HG02759 (cell line): ENCODE results near the gene AP1B1.
"Not testable (repeated sequence)": the region's sequence is repeated elsewhere in the genome, so short reads cannot be mapped to it uniquely, and the experiment has no call there.

Experiments
- ATAC-seq: cut with Tn5 transposase; IDR thresholded peaks from one replicate; pipeline ENCODE4 v1.9.1; 2021; ENCODE audit warnings: mild to moderate bottlenecking, moderate library complexity; ENCODE audit not compliant: unreplicated experiment

AP1B1 gene

DNA sequence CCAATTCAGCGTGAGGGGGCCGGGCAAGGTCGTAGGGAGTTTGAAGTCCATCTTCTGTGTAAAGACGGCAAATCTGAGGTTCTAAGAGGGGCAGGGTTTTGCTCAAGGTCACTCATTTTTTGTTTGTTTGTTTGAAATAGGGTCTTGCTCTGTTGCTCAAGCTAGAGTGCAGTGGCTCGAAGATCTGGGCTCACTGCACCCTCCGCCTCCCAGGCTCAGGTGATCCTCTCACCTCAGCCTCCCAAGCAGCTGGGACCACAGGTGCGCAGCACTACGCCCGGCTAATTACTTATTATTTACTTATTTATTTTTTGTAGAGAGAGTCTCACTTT lies 355 bp upstream of the AP1B1 start:
- peak; percentile 8 for ATAC-seq

- no peak for ATAC-seq
Observed at GRCh38 chr22:29386708-29387107, 1.7 kb downstream of the AP1B1 start.

DNA sequence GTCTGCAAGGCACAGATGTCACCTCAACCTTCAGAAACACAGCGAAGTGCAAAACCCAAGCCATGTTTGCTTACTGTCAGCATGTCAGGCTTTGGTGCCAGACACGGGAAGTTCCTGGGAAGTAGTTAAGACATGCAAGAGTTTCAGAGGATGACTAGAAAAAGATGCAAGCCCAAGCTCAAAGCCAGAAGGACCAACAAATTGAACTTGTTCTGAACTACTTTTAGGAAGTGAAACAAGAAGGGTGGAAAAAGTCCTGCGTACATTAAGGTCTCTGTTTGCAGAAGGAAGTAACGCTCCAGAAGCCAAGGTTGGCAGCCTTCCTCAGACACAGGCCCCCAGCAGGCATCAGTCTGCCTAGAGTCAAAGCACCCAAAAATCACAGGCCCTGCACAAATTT lies 2.6 kb downstream of the AP1B1 start:
- ATAC-seq, result no peak

DNA sequence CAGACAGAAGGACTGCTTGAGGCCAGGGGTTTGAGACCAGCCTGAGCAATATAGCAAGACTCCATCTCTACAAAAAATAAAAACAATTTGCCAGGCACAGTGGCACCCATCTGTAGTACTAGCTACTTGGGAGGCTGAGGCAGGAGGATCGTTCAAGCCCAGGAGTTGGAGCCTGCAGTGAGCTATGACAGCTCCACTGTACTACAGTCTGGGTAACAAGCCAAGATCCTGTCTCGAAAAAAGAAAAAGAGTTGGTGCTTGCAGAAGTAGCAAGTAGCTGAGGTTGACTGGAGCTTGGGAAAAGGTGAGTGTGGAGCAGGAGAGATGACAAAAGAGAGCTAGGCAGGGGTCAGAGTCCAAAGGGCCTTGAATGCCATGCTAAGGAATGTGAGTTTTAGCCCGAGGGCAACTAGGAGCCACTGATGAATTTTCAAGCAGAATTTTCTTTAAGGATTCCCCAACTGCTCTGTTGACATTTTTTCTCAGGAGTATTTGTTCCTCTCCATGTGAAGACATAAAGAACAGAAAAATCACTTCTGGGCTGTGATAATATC lies 3.1 kb downstream of the AP1B1 start:
- no peak for ATAC-seq

- no peak for ATAC-seq
Observed at GRCh38 chr22:29383740-29384139, 4.6 kb downstream of the AP1B1 start.

DNA sequence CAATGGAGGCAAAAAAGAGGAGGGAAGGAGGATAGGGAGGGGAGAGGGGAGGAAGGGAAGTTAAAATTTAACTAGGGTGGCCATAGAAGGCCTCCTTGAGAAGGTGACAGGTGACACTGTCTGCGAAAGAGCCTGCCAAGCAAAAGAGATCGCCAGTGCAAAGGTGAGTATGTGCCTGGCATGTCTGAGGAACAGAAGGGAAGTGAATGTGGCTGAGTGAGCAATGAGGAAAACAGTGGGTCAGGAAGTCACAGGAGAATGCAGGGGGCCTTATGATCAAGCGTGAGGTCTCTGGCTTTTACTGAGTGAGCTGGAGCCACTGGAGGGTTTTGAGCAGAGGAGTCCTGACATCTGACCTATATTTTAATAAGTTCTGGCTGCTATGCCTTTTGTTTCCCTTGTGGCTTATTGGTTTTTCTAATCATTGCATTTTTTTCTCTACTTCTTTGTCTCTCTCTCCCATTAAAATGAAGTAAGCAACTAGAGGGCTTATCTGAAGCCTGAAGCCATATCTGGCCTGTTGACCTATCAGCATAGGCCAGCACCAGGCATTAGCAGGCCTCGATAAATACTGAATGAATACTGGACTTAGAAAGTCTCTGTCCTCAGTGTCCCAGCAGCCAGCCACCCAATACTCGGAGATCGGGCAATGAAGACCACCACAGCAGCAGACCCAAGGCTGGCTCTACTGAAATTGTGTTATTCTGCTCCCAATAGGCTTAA lies 5.6 kb downstream of the AP1B1 start:
- no peak for ATAC-seq

DNA sequence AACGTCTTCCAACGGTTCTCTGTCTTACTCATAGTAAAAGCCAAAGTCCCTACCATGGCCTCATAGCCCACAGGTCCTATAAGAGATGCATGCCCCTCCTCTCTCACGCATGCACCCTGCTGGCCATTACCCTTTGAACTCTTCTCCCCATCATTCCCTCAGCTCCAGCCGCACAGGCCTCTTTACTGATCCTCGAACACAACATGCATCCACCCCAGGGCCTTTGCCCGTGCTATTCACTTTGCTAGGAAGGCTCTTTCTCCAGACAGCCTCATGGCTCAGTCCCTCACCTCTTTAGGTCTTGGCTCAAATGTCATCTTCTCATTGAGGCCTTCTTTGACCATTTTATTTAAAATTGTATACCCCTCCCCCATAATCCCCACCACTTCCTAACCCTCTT lies 7.5 kb downstream of the AP1B1 start:
- ATAC-seq, result no peak

GRCh38 chr22:29380032-29380781 lies 8.2 kb downstream of the AP1B1 start:
- no peak for ATAC-seq

GRCh38 chr22:29379258-29379657 lies 9.1 kb downstream of the AP1B1 start:
- no peak for ATAC-seq

DNA sequence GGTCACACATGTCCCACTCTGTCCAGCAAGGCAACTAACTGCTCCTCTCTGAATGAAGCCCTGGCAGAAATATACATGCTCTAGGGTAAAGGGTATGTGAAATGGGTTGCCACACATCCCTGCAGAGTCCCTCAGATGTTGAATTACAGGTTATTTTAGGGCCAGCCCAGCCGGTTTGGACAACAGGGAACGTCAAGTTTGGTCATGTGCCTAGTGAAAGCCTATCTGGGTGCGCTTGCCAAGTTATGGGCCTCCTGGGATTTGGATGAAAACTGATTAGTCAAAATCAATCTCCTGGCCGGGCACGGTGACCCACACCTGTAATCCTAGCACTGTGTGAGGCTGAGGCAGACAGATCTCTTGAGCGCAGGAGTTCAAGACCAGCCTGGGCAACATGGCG lies 10.4 kb downstream of the AP1B1 start:
- no peak for ATAC-seq

- ATAC-seq, result not testable (repeated sequence)
Observed at GRCh38 chr22:29376705-29377104, 11.7 kb downstream of the AP1B1 start.

DNA sequence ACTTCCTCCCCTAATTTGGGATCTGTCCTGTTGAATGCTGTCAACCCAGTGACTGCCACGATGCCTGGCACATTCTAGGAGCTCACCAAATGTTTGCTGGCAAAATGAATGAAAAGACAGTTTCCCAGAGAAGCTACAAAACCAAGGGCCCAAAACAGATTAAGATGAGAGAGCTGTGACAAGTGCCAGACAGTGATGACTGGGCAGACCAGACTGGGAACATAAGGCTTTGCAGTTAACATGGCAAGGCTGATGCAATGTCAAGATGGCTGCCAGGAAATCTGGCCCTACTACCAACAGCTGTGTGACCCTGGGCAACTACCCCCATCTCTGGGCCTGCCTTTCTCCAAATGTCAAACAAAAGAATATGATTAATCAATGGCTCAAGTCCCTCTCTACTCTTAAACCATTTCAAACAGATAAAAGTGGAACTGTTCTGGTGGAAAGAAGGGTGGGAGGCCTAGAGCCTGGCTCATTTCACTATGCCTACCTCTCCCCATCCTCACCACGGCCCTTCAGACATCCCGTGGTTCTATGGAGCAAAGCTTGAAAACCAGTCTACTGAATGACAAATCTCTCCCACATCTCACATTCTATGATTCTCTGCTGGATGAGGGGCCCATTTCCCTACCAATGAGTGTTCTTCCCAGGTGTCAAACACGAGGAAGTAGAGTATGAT lies 12.8 kb downstream of the AP1B1 start:
- ATAC-seq, result no peak

- ATAC-seq, result not testable (repeated sequence)
Observed at GRCh38 chr22:29374806-29375205, 13.6 kb downstream of the AP1B1 start.

- ATAC-seq, result no peak
Observed at GRCh38 chr22:29374401-29374800, 14.0 kb downstream of the AP1B1 start.

DNA sequence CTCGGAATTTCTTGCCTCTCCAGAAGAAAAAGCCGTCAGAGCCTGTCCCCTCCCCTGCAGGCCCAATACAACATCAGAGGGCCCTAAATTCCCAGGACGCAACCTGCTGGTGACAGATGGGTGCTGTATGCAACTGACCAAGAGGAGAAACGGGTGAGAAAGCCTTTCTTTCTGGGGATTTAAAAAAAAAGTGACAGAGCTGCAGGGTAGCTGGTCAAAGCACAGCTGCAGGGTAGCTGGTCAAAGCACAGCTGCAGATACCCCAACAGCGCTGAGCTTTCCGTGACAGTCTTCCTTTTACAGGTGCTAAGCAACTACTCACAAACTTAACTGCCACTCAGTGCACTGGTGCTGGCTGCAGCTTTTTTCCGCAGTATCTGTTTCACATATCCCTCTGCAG lies 17.8 kb downstream of the AP1B1 start:
- no peak for ATAC-seq

- no peak for ATAC-seq
Observed at GRCh38 chr22:29369460-29369859, 18.9 kb downstream of the AP1B1 start.

- ATAC-seq, result no peak
Observed at GRCh38 chr22:29359469-29359868, 28.9 kb downstream of the AP1B1 start.

DNA sequence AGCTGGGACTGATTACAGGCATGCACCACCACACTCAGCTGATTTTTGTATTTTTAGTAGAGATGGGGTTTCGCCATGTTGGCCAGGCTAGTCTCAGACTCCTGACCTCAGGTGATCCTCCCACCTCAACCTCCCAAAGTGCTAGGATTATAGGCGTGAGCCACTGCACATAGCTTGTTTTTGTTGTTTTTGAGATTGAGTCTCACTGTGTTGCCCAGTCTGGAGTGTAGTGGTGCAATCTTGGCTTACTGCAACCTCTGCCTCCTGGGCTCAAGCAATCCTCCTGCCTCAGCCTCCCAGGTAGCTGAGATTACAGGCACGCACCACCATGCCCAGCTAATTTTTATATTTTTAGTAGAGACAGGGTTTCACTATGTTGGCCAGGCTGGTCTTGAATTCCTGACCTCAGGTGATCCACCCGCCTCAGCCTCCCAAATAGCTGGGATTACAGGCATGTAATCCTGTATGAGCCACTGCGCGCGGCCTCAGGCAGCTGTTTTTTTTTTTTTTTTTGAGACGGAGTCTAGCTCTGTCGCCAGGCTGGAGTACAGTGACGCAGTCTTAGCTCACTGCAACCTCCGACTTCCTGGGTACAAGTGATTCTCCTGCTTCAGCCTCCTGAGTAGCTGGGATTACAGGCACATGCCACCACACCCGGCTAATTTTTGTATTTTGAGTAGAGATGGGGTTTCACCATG lies 31.0 kb downstream of the AP1B1 start:
- not testable (repeated sequence) for ATAC-seq

GRCh38 chr22:29353860-29354259 lies 34.5 kb downstream of the AP1B1 start:
- no peak for ATAC-seq

DNA sequence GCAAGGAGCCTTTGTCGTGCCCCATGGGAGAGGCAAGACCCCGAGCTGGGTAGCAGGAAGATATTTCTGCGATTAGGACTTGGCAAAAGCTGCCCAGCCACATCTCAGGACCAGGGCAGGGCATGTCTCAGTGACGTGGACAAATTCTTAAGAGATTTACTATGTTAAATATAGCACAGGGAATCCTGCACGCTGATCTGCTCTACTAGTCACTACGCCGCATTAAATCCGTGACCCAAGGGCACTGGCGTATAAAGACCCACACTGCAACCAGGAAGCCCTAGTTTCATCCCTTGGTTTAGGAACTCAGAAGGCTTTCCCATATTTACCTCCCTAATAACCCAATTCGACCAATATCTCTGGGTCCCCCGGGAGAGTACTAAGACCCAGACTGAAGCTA lies 35.1 kb downstream of the AP1B1 start:
- ATAC-seq, result no peak

DNA sequence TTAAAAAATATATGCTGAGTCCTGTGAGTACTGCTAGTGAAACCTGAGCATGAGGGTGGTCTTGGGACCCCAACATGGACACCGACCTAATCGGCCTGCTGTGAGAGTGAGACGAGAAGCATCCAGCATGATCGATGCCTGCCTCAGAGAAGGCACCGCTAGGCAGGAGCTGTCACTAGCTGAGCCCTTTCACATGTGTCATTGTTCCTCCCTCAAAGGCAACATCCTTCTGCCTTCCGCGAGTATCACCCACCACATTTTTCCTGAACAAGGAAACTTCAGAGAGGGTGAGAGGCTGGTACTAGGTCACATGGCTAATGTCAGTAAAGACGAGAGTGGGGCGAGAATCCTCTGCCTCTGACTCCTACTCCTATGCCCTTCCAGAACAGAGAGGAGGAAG lies 35.6 kb downstream of the AP1B1 start:
- no peak for ATAC-seq
